Chondrocyte (in vitro differentiated cells): ENCODE results near the gene LRP4. TPM values are rescaled to one million over a fixed set of nuclear protein-coding genes. Genes with fewer than 3 reads are reported as not detected.

Experiments used
- DNase-seq: peaks from one replicate; pipeline ENCODE4 v3.0.0; 2021; ENCODE audit warnings: mixed read lengths, low spot score
- H3K27ac Mint-ChIP-seq: one replicate; pipeline ENCODE4 v1.8.0; 2021; ENCODE audit warnings: mild to moderate bottlenecking, moderate library complexity, mixed read lengths; ENCODE audit not compliant: unreplicated experiment
- H3K27me3 Mint-ChIP-seq: 2 replicates; pipeline ENCODE4 v1.8.0; 2021; ENCODE audit warnings: low read depth, mixed read lengths
- H3K36me3 Mint-ChIP-seq: 2 replicates; pipeline ENCODE4 v1.8.0; 2021; ENCODE audit warnings: low read depth, mixed read lengths
- H3K4me1 Mint-ChIP-seq: 2 replicates; pipeline ENCODE4 v1.8.0; 2021; ENCODE audit warnings: low read depth, mild to moderate bottlenecking, mixed read lengths
- H3K4me3 Mint-ChIP-seq: one replicate; pipeline ENCODE4 v1.8.0; 2021; ENCODE audit warnings: mild to moderate bottlenecking, moderate library complexity, mixed read lengths; ENCODE audit not compliant: unreplicated experiment
- H3K9me3 Mint-ChIP-seq: 2 replicates; pipeline ENCODE4 v1.8.0; 2021; ENCODE audit warnings: low read depth, mixed read lengths
- CTCF ChIP-seq: fragments of 200-600 bp; sonication (generic); IDR thresholded peaks from 2 replicates; pipeline ENCODE4 v1.5.0; 2021; ENCODE audit warnings: antibody characterized with exemption, mild to moderate bottlenecking, moderate library complexity
- total RNA-seq: library from RNA; stranded (reverse); gene quantifications from 3 replicates; pipeline ENCODE4 v1.2.1, GENCODE V29; 2021

The LRP4 gene
- total RNA-seq, 1 donor from 2014 or later: 7.0 TPM

GRCh38 chr11:46917762-46918082 lies 628 bp downstream of the LRP4 start:
- H3K27me3 Mint-ChIP-seq: no peaks in the 10 kb centered on the region
- DNase-seq: no peak
- TF ChIP-seq CTCF: no peak
- no peaks in the 10 kb centered on the region for H3K9me3 Mint-ChIP-seq
- peak overlapping the region; percentile 45 for H3K27ac Mint-ChIP-seq
- peaks cover 68% of the 10 kb centered on the region for H3K4me1 Mint-ChIP-seq
- H3K36me3 Mint-ChIP-seq: no peaks in the 10 kb centered on the region
- H3K4me3 Mint-ChIP-seq: peak overlapping the region; percentile 80

- Mint-ChIP-seq H3K27ac (peak overlapping the region; percentile 85), H3K4me3 (peak overlapping the region; percentile 80), H3K9me3 (no peaks in the 10 kb centered on the region), H3K36me3 (no peaks in the 10 kb centered on the region), H3K27me3 (no peaks in the 10 kb centered on the region), H3K4me1 (peaks cover 73% of the 10 kb centered on the region)
- no peak for DNase-seq
- TF ChIP-seq CTCF: no peak
Observed at GRCh38 chr11:46917109-46917761, 1.1 kb downstream of the LRP4 start.

GRCh38 chr11:46916286-46917108 lies 1.9 kb downstream of the LRP4 start:
- peak; percentile 72 for TF ChIP-seq CTCF
- DNase-seq: no peak
- Mint-ChIP-seq H3K9me3 (no peaks in the 10 kb centered on the region), H3K27me3 (no peaks in the 10 kb centered on the region), H3K4me1 (peaks cover 76% of the 10 kb centered on the region), H3K27ac (peak overlapping the region; percentile 85), H3K4me3 (peak overlapping the region; percentile 80), H3K36me3 (no peaks in the 10 kb centered on the region)

GRCh38 chr11:46914910-46915309 lies 3.4 kb downstream of the LRP4 start:
- Mint-ChIP-seq H3K9me3 (no peaks in the 10 kb centered on the region), H3K27me3 (no peaks in the 10 kb centered on the region), H3K27ac (peak overlapping the region; percentile 19), H3K4me3 (no peak overlapping the region), H3K36me3 (no peaks in the 10 kb centered on the region), H3K4me1 (peaks cover 61% of the 10 kb centered on the region)
- DNase-seq: no peak
- TF ChIP-seq CTCF: no peak

GRCh38 chr11:46914363-46914762 lies 4.0 kb downstream of the LRP4 start:
- DNase-seq: no peak
- H3K4me1 Mint-ChIP-seq: peaks cover 56% of the 10 kb centered on the region
- no peaks in the 10 kb centered on the region for H3K9me3 Mint-ChIP-seq
- H3K4me3 Mint-ChIP-seq: no peak overlapping the region
- no peaks in the 10 kb centered on the region for H3K36me3 Mint-ChIP-seq
- peak overlapping the region; percentile 17 for H3K27ac Mint-ChIP-seq
- TF ChIP-seq CTCF: no peak
- H3K27me3 Mint-ChIP-seq: no peaks in the 10 kb centered on the region
